Measurements from ENCODE around the gene BCAR1. TPM values are rescaled to one million over a fixed set of nuclear protein-coding genes. Genes with fewer than 3 reads are reported as not detected.
"Not testable (repeated sequence)": the region's sequence is repeated elsewhere in the genome, so short reads cannot be mapped to it uniquely, and the experiment has no call there.

BCAR1 gene
- total RNA-seq, 1 experiment from 2014 or later: 95.6 TPM

- ATAC-seq (no peak), DNase-seq (ENCODE audit: low spot score) (no peak)
- Mint-ChIP-seq H3K4me3 (no peak overlapping the region), H3K27me3 (ENCODE audit: low read depth) (no peaks in the 10 kb centered on the region), H3K27ac (peak overlapping the region; percentile 98), H3K9me3 (no peaks in the 10 kb centered on the region), H3K36me3 (peaks cover 37% of the 10 kb centered on the region), H3K4me1 (peaks cover 66% of the 10 kb centered on the region)
- ChIA-PET CTCF (interaction anchor here (0.8 to 4.8 kb wide), 3 partner anchors 9 to 142 kb away, joined by 3 to 44 read pairs (median 7); no protein-coding TSS in a partner anchor), POLR2A (interaction anchor here (1.3 to 2.6 kb wide), 2 partner anchors 10 kb away, joined by 5 to 13 read pairs; no protein-coding TSS in a partner anchor)
- TF ChIP-seq NFE2L1 (CRISPR knock-in tag; IDR thresholded peaks at IDR 0.05) (no peak), EMX1 (CRISPR knock-in tag; IDR thresholded peaks at IDR 0.05) (no peak), ZNF281 (CRISPR knock-in tag; IDR thresholded peaks at IDR 0.05) (no peak), ZNF138 (CRISPR knock-in tag; conservative IDR thresholded peaks at IDR 0.05) (no peak), ZNF423 (CRISPR knock-in tag; IDR thresholded peaks at IDR 0.05) (no peak)
- TF ChIP-seq, protein P1, sequence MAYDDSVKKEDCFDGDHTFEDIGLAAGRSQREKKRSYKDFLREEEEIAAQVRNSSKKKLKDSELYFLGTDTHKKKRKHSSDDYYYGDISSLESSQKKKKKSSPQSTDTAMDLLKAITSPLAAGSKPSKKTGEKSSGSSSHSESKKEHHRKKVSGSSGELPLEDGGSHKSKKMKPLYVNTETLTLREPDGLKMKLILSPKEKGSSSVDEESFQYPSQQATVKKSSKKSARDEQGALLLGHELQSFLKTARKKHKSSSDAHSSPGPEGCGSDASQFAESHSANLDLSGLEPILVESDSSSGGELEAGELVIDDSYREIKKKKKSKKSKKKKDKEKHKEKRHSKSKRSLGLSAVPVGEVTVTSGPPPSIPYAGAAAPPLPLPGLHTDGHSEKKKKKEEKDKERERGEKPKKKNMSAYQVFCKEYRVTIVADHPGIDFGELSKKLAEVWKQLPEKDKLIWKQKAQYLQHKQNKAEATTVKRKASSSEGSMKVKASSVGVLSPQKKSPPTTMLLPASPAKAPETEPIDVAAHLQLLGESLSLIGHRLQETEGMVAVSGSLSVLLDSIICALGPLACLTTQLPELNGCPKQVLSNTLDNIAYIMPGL (CRISPR knock-in tag; IDR thresholded peaks at IDR 0.05): no peak
- TF ChIP-seq, protein P2, sequence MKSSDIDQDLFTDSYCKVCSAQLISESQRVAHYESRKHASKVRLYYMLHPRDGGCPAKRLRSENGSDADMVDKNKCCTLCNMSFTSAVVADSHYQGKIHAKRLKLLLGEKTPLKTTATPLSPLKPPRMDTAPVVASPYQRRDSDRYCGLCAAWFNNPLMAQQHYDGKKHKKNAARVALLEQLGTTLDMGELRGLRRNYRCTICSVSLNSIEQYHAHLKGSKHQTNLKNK (CRISPR knock-in tag; IDR thresholded peaks at IDR 0.05): no peak
Observed at GRCh38 chr16:75243667-75244224, 7.7 kb downstream of the BCAR1 start.

DNA sequence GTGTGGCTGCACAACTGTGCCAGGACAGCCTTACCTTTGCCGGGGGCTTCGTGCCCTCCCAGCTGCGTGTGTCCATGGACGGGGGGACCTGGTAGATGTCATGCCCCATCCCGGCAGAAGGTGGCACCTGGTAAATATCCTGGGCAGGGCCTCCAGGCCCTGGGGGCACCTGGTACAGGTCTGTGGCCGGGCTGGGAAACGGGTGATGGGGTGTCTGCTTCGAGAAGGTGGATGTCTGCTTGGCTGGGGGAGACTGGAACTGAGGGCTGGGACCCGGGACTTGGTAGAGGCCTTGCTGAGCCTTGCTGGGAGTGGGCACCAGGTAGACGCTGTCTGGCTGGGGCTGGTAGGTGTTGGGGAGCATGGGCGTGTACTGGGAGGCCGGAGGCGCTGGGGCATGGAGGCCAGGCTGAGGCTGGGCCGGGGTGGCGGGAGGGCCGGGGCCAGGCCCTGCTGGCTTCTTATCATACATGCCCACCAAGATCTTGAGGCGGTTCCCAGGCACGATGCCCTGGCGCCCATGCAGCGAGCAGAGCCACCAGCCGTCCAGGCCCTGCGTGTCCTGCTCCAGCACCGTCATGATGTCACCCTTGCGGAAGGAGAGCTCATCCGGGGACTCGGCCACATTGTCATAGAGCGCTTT is 8.9 kb downstream of the BCAR1 start:
- H3K4me3 Mint-ChIP-seq; H3K9me3 Mint-ChIP-seq; ATAC-seq; H3K27me3 Mint-ChIP-seq (ENCODE audit: low read depth); DNase-seq (ENCODE audit: low spot score): not testable (repeated sequence)
- Mint-ChIP-seq H3K4me1 (peaks cover 54% of the 10 kb centered on the region), H3K36me3 (peaks cover 37% of the 10 kb centered on the region), H3K27ac (peak overlapping the region; percentile 89)
- POLR2A ChIA-PET: interaction anchor here (1.3 kb wide), 1 partner anchor 9 kb away, joined by 5 read pairs; no protein-coding TSS in a partner anchor
- CTCF ChIA-PET: interaction anchor here (4.8 kb wide), 1 partner anchor 8 kb away, joined by 44 read pairs; no protein-coding TSS in a partner anchor

- no peaks in the 10 kb centered on the region for H3K27me3 Mint-ChIP-seq (ENCODE audit: low read depth)
- H3K27ac Mint-ChIP-seq: peak overlapping the region; percentile 57; the same call in 1 of the 2 replicates
- ATAC-seq (no peak), DNase-seq (ENCODE audit: low spot score) (no peak)
- ChIA-PET CTCF (no interaction called here), POLR2A (no interaction called here)
- H3K4me3 Mint-ChIP-seq: no peak overlapping the region
- no peaks in the 10 kb centered on the region for H3K9me3 Mint-ChIP-seq
- H3K36me3 Mint-ChIP-seq: peaks cover 37% of the 10 kb centered on the region
- H3K4me1 Mint-ChIP-seq: peaks cover 50% of the 10 kb centered on the region
- TF ChIP-seq GTF2I (CRISPR knock-in tag; conservative IDR thresholded peaks at IDR 0.05) (no peak), ZNF263 (CRISPR knock-in tag; IDR thresholded peaks at IDR 0.05; ENCODE audit: low read depth) (no peak), ATF1 (CRISPR knock-in tag; IDR thresholded peaks at IDR 0.05) (no peak), NR3C1 (CRISPR knock-in tag; conservative IDR thresholded peaks at IDR 0.05; ENCODE audit: low read depth) (no peak), ZNF219 (CRISPR knock-in tag; IDR thresholded peaks at IDR 0.05; ENCODE audit: borderline replicate concordance) (no peak), NR1H2 (CRISPR knock-in tag; IDR thresholded peaks at IDR 0.05) (no peak)
- TF ChIP-seq, protein P3, sequence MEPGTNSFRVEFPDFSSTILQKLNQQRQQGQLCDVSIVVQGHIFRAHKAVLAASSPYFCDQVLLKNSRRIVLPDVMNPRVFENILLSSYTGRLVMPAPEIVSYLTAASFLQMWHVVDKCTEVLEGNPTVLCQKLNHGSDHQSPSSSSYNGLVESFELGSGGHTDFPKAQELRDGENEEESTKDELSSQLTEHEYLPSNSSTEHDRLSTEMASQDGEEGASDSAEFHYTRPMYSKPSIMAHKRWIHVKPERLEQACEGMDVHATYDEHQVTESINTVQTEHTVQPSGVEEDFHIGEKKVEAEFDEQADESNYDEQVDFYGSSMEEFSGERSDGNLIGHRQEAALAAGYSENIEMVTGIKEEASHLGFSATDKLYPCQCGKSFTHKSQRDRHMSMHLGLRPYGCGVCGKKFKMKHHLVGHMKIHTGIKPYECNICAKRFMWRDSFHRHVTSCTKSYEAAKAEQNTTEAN (CRISPR knock-in tag; IDR thresholded peaks at IDR 0.05): no peak
- TF ChIP-seq, protein P4, sequence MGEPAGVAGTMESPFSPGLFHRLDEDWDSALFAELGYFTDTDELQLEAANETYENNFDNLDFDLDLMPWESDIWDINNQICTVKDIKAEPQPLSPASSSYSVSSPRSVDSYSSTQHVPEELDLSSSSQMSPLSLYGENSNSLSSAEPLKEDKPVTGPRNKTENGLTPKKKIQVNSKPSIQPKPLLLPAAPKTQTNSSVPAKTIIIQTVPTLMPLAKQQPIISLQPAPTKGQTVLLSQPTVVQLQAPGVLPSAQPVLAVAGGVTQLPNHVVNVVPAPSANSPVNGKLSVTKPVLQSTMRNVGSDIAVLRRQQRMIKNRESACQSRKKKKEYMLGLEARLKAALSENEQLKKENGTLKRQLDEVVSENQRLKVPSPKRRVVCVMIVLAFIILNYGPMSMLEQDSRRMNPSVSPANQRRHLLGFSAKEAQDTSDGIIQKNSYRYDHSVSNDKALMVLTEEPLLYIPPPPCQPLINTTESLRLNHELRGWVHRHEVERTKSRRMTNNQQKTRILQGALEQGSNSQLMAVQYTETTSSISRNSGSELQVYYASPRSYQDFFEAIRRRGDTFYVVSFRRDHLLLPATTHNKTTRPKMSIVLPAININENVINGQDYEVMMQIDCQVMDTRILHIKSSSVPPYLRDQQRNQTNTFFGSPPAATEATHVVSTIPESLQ (CRISPR knock-in tag; IDR thresholded peaks at IDR 0.05): no peak
- TF ChIP-seq, protein P5, sequence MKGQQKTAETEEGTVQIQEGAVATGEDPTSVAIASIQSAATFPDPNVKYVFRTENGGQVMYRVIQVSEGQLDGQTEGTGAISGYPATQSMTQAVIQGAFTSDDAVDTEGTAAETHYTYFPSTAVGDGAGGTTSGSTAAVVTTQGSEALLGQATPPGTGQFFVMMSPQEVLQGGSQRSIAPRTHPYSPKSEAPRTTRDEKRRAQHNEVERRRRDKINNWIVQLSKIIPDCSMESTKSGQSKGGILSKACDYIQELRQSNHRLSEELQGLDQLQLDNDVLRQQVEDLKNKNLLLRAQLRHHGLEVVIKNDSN (CRISPR knock-in tag; IDR thresholded peaks at IDR 0.05): no peak
- TF ChIP-seq, protein P6, sequence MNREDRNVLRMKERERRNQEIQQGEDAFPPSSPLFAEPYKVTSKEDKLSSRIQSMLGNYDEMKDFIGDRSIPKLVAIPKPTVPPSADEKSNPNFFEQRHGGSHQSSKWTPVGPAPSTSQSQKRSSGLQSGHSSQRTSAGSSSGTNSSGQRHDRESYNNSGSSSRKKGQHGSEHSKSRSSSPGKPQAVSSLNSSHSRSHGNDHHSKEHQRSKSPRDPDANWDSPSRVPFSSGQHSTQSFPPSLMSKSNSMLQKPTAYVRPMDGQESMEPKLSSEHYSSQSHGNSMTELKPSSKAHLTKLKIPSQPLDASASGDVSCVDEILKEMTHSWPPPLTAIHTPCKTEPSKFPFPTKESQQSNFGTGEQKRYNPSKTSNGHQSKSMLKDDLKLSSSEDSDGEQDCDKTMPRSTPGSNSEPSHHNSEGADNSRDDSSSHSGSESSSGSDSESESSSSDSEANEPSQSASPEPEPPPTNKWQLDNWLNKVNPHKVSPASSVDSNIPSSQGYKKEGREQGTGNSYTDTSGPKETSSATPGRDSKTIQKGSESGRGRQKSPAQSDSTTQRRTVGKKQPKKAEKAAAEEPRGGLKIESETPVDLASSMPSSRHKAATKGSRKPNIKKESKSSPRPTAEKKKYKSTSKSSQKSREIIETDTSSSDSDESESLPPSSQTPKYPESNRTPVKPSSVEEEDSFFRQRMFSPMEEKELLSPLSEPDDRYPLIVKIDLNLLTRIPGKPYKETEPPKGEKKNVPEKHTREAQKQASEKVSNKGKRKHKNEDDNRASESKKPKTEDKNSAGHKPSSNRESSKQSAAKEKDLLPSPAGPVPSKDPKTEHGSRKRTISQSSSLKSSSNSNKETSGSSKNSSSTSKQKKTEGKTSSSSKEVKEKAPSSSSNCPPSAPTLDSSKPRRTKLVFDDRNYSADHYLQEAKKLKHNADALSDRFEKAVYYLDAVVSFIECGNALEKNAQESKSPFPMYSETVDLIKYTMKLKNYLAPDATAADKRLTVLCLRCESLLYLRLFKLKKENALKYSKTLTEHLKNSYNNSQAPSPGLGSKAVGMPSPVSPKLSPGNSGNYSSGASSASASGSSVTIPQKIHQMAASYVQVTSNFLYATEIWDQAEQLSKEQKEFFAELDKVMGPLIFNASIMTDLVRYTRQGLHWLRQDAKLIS (CRISPR knock-in tag; IDR thresholded peaks at IDR 0.05; ENCODE audit: borderline replicate concordance): no peak
Observed at GRCh38 chr16:75241955-75242354, 9.5 kb downstream of the BCAR1 start.

All from WTC11 (cell line).